ENCODE results near the gene VMP1. TPM values are rescaled to one million over a fixed set of nuclear protein-coding genes. Genes with fewer than 3 reads are reported as not detected.

VMP1 gene
- total RNA-seq, 4 donors from 2014 or later, result 48.3 to 108 (median 72.4) TPM

DNA sequence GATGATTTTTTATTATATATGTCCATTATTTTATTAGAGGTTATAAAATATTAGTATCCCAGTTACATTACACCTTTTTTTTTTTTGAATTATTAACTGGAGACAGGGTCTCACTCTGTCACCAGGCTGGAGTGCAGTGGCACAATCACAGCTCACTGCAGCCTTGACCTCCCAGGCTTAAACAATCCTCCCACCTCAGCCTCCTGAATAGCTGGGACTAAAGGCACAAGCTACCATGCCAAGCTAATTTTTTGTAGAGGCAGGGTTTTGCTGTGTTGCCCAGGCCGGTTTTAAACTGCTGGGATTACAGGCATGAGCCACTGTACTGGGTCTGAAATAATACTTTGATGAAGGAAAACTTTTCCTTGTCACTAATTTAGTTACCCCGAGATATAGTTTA is 63.6 kb downstream of the VMP1 start:
- no peak for DNase-seq (ENCODE audit: low spot score in 2 of 2)
- Histone ChIP-seq H3K36me3 (peaks cover 38% of the 10 kb centered on the region), H3K4me1 (peaks cover 7% of the 10 kb centered on the region), H3K27ac (no peak overlapping the region), H3K27me3 (no peaks in the 10 kb centered on the region), H3K9me3 (no peaks in the 10 kb centered on the region), H3K4me3 (no peak overlapping the region)
- WGBS, result 94% methylated on average over 2 of the region's 2 CpGs
- TF ChIP-seq POLR2A (IDR thresholded peaks at IDR 0.05) (no peak), POLR2AphosphoS5 (IDR thresholded peaks at IDR 0.05) (no peak), EP300 (IDR thresholded peaks at IDR 0.05) (no peak)
- TF ChIP-seq, protein P1, sequence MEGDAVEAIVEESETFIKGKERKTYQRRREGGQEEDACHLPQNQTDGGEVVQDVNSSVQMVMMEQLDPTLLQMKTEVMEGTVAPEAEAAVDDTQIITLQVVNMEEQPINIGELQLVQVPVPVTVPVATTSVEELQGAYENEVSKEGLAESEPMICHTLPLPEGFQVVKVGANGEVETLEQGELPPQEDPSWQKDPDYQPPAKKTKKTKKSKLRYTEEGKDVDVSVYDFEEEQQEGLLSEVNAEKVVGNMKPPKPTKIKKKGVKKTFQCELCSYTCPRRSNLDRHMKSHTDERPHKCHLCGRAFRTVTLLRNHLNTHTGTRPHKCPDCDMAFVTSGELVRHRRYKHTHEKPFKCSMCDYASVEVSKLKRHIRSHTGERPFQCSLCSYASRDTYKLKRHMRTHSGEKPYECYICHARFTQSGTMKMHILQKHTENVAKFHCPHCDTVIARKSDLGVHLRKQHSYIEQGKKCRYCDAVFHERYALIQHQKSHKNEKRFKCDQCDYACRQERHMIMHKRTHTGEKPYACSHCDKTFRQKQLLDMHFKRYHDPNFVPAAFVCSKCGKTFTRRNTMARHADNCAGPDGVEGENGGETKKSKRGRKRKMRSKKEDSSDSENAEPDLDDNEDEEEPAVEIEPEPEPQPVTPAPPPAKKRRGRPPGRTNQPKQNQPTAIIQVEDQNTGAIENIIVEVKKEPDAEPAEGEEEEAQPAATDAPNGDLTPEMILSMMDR (IDR thresholded peaks at IDR 0.05), result no peak

DNA sequence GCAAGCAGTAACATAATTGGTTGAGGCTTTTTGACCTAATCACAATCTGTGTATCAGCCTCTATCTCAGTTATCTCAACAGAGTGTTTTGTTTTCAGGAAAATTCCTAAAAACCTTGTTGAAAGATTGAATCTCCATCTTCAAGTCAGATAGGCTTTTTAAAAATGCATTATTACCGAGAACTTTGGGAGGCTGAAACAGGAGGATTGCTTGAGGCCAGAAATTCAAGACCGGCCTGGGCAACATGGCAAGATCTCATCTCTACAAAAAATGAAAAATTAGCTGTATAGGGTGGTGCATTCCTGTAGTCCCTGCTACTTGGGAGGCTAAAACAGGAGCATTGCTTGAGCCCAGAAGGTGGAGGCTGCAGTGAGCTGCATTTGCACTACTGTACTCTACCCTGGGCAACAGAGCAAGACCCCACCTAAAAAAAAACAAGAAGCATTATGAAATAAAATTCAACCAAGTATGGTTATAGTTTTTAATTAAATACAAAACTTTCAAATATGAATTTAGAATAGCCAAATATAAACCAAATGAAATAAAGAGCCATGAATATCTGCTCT is 68.4 kb downstream of the VMP1 start:
- Histone ChIP-seq H3K4me3 (no peak overlapping the region), H3K4me1 (no peaks in the 10 kb centered on the region), H3K36me3 (peaks cover 45% of the 10 kb centered on the region), H3K27ac (no peak overlapping the region), H3K27me3 (no peaks in the 10 kb centered on the region), H3K9me3 (no peaks in the 10 kb centered on the region)
- 95% methylated on average over 2 of the region's 2 CpGs for WGBS
- DNase-seq (ENCODE audit: low spot score in 2 of 2), result no peak
- TF ChIP-seq POLR2AphosphoS5 (IDR thresholded peaks at IDR 0.05) (no peak), POLR2A (IDR thresholded peaks at IDR 0.05) (no peak), EP300 (IDR thresholded peaks at IDR 0.05) (no peak)
- TF ChIP-seq, protein P1 (IDR thresholded peaks at IDR 0.05), result no peak

DNA sequence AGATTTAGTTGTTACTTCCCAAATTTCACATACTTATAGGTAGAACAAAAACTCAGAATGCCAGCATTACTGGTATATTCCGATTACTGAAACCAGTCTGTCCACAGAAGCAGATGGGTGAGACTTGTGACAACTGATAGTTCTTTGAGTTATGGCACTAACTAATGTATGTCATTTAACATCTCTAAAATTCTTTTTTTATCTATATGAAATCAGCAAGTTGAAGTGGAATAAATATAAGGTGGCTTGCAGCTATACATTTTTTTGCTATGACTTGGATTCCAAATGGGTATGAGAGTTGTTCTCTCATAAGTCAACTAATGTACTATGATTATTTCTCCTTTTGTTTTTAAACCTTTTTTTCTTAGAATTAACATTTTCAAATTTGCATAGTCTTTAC is 69.1 kb downstream of the VMP1 start:
- WGBS, result 86% methylated on average over 1 of the region's 1 CpG
- no peak for DNase-seq (ENCODE audit: low spot score in 2 of 2)

DNA sequence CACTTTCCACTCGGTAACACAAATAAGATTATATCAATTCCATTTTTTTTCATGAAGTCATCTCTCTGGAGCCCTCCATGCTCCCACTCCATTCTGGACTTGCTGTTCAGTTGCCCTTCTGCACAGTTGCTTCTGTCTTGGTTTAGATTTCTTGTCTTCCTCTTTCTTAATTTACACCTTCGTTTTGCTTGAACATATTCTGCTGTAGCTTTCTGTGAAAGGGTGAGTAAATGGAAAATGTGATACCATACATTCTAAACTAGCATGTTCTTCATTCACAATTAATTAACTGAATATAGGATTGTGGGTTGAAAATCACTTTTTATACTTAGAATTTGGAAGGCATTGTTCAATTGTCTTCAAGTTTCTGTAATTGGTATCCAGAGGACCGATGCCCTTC is 69.6 kb downstream of the VMP1 start:
- no peaks in the 10 kb centered on the region for H3K9me3 ChIP-seq
- H3K36me3 ChIP-seq, result peaks cover 45% of the 10 kb centered on the region
- TF ChIP-seq EP300 (IDR thresholded peaks at IDR 0.05) (no peak), POLR2A (IDR thresholded peaks at IDR 0.05) (no peak), POLR2AphosphoS5 (IDR thresholded peaks at IDR 0.05) (no peak)
- TF ChIP-seq, protein P1 (IDR thresholded peaks at IDR 0.05), result no peak
- no peaks in the 10 kb centered on the region for H3K4me1 ChIP-seq
- no peak for DNase-seq (ENCODE audit: low spot score in 2 of 2)
- H3K4me3 ChIP-seq, result no peak overlapping the region
- WGBS, result 62% methylated on average over 3 of the region's 3 CpGs
- no peaks in the 10 kb centered on the region for H3K27me3 ChIP-seq
- no peak overlapping the region for H3K27ac ChIP-seq

More for the DNA sequence above, 69.1 kb downstream of the VMP1 start:
- TF ChIP-seq POLR2A (IDR thresholded peaks at IDR 0.05) (no peak), EP300 (IDR thresholded peaks at IDR 0.05) (no peak), POLR2AphosphoS5 (IDR thresholded peaks at IDR 0.05) (no peak)
- TF ChIP-seq, protein P1 (IDR thresholded peaks at IDR 0.05), result no peak
- Histone ChIP-seq H3K27ac (no peak overlapping the region), H3K4me3 (no peak overlapping the region), H3K9me3 (no peaks in the 10 kb centered on the region), H3K36me3 (peaks cover 45% of the 10 kb centered on the region), H3K4me1 (no peaks in the 10 kb centered on the region), H3K27me3 (no peaks in the 10 kb centered on the region)

DNA sequence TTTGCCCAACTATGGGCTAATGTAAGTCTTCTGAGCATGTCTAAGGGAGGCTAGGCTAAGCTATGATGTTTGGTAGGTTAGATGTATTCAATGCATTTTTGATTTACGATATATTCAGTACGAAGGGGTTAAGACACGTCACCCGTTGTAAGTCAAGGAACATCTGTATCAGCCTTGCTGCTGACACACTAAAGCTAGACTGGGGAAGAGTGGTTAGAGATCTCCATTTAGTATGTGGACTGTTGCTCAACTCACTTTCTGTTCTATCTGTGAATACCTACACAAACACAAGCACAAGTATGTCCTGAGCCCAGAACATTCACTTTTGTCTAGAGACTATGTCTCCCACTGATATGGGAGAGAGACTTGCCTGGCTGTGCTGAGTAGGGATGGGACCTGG is 71.5 kb downstream of the VMP1 start:
- TF ChIP-seq, protein P1 (IDR thresholded peaks at IDR 0.05), result no peak
- TF ChIP-seq EP300 (IDR thresholded peaks at IDR 0.05) (no peak), POLR2A (IDR thresholded peaks at IDR 0.05) (no peak), POLR2AphosphoS5 (IDR thresholded peaks at IDR 0.05) (no peak)
- DNase-seq (ENCODE audit: low spot score in 2 of 2), result no peak
- peaks cover 41% of the 10 kb centered on the region for H3K36me3 ChIP-seq
- no peak overlapping the region for H3K27ac ChIP-seq
- no peaks in the 10 kb centered on the region for H3K9me3 ChIP-seq
- H3K4me1 ChIP-seq, result peaks cover 8% of the 10 kb centered on the region
- WGBS, result 91% methylated on average over 4 of the region's 4 CpGs
- no peaks in the 10 kb centered on the region for H3K27me3 ChIP-seq
- no peak overlapping the region for H3K4me3 ChIP-seq

Measured in suprapubic skin (tissue), 4 donors.